H1 (cell line): Measurements from ENCODE around the gene SFXN2.
"Not testable (repeated sequence)": the region's sequence is repeated elsewhere in the genome, so short reads cannot be mapped to it uniquely, and the experiment has no call there.

Experiments used
- ATF2 ChIP-seq: IDR thresholded peaks from 2 replicates; pipeline ENCODE4 v1.6.1; 2012; ENCODE audit warnings: low read length, inconsistent platforms
- CTCF ChIP-seq, 3 experiments: IDR thresholded peaks; 1 replicate in 2 of 3; 2 replicates in 1 of 3; pipeline versions ENCODE4 v1.5.1 to v1.6.1; 2011; ENCODE audit warnings: low read length in 3 of 3, mild to moderate bottlenecking in 3 of 3, inconsistent platforms in 2 of 3, low read depth in 1 of 3, moderate library complexity in 1 of 3; ENCODE audit not compliant: insufficient read depth in 1 of 3; ENCODE audit errors: control extremely low read depth in 1 of 3
- EP300 ChIP-seq, 2 experiments: IDR thresholded peaks; 1 replicate in 1 of 2; 2 replicates in 1 of 2; pipeline ENCODE4 v1.6.1; 2011 to 2012; ENCODE audit warnings: low read depth in 2 of 2, low read length in 2 of 2, mild to moderate bottlenecking in 2 of 2, borderline replicate concordance in 1 of 2, inconsistent platforms in 1 of 2, moderate library complexity in 1 of 2
- EZH2 ChIP-seq: fragments of 200-600 bp; sonication (generic); IDR thresholded peaks from 2 replicates; pipeline ENCODE4 v1.7.1; 2012; ENCODE audit warnings: low read depth, mild to moderate bottlenecking, moderate library complexity, low read length, inconsistent platforms; ENCODE audit not compliant: severe bottlenecking
- GTF2F1 ChIP-seq: IDR thresholded peaks from 2 replicates; pipeline ENCODE4 v1.6.1; 2012; ENCODE audit warnings: low read depth, low read length, improper control_type of control experiment, borderline replicate concordance
- KDM5A ChIP-seq: fragments of 200-600 bp; IDR thresholded peaks from 2 replicates; pipeline ENCODE4 v1.7.1; 2012; ENCODE audit warnings: mild to moderate bottlenecking, low read length, inconsistent platforms, mixed read lengths
- MAX ChIP-seq: IDR thresholded peaks from 2 replicates; pipeline ENCODE4 v1.6.1; 2012; ENCODE audit warnings: inconsistent platforms
- POLR2A ChIP-seq, 2 experiments: IDR thresholded peaks; 1 replicate in 1 of 2; 2 replicates in 1 of 2; pipeline ENCODE4 v1.6.1; 2011; ENCODE audit warnings: low read depth in 2 of 2, low read length in 2 of 2, mild to moderate bottlenecking in 2 of 2; ENCODE audit errors: control extremely low read depth in 1 of 2
- POLR2AphosphoS5 ChIP-seq: IDR thresholded peaks from 2 replicates; pipeline ENCODE4 v1.6.1; 2011; ENCODE audit warnings: low read depth, low read length
- SAP30 ChIP-seq: fragments of 300-600 bp; sonication (generic); IDR thresholded peaks from 2 replicates; pipeline ENCODE4 v1.7.1; 2012; ENCODE audit warnings: low read length, moderate library complexity, mild to moderate bottlenecking, inconsistent platforms; ENCODE audit not compliant: insufficient read depth, insufficient replicate concordance
- SRF ChIP-seq: IDR thresholded peaks from 2 replicates; pipeline ENCODE4 v1.6.1; 2011; ENCODE audit warnings: mild to moderate bottlenecking, low read depth, low read length, moderate library complexity
- SUZ12 ChIP-seq: fragments of 200-600 bp; sonication (generic); IDR thresholded peaks from 2 replicates; pipeline ENCODE4 v1.6.1; 2012; ENCODE audit warnings: mild to moderate bottlenecking, inconsistent platforms, low read length, moderate library complexity, mixed read lengths

- TF ChIP-seq EZH2; CTCF (IDR thresholded peaks at IDR 0.05; ENCODE audit: control extremely low read depth in 1 of 3, insufficient read depth in 1 of 3, low read depth in 1 of 3, low read length in 3 of 3); MAX; SRF; GTF2F1; POLR2AphosphoS5; EP300 (IDR thresholded peaks at IDR 0.05; ENCODE audit: borderline replicate concordance in 1 of 2, low read depth in 2 of 2, low read length in 2 of 2); POLR2A (IDR thresholded peaks at IDR 0.05; ENCODE audit: control extremely low read depth in 1 of 2, low read depth in 2 of 2, low read length in 2 of 2); ATF2; KDM5A; SUZ12; SAP30: not testable (repeated sequence)
Measured at GRCh38 chr10:102667411-102667810, 47.0 kb upstream of the SFXN2 start.
